Measurements from ENCODE around the gene PARP12.

The PARP12 gene

DNA sequence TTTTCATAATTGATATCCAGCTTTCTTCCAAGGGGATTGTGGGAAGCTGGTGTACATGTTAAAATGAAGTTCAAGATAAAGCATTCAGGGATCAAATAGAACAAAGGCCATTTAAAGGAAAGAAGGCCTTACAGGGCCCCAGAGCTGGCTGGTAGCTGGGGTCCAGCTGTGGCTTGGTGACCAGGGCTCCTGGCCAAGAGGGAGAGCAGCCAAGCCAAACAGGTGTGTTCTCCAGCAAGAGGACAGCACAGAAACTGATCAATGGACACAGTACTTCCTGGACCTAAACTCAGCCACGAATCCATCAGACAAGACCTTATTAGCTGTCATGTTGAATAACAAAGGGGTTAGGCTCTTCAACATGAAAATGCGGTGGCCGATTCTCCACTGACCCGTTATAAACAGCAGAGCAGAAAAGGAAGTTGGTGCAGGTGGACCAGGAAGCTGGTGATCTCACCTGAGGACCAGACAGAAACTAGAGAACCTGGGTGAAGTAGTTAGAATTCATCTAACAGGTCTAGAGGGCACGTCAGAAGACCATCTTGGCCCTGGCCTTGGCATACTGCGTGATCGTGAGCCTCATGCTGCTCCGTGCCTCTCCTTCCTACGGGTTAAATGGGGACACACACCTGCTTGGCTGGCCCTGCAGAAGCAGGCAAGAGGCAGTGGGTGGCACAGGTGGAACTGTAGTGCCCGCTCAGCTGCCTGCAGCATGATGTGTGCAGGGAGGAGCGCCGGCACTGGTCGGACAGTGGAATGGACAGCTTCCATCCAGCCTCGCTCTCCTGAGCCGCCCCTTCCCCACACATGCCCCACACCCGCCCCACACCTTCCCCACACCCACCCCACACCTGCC lies 53.8 kb downstream of the PARP12 start:
- no peak for DNase-seq

DNA sequence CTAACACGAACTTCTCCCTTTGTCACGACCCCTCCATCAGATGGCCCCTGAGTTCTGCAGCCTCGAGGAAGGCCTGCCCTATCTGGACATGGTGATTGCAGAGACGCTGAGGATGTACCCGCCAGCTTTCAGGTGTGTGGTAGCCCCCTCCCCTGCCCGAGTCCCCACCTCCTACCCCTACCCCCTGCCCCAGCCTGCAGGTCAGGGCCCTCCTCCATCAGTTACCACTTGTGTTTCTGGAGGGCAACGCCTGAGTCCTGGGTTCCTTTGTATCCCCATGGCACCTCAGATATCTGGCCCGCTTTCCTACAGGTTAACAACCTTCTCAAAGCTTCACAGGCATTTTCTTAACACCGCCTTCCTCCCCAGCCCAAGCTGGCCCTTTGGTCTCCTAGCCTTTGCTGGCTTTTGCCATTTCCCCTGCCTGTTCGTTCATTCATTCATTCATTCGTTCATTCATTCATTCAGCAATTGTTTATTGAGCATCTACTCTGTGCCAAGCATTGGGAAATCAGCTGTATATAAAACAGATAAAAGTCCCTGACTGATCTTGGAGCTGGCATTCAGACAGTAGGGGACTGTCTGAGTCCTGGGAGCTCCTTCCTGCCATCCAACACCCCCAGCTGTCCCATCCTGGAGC lies 55.6 kb downstream of the PARP12 start:
- no peak for DNase-seq

DNA sequence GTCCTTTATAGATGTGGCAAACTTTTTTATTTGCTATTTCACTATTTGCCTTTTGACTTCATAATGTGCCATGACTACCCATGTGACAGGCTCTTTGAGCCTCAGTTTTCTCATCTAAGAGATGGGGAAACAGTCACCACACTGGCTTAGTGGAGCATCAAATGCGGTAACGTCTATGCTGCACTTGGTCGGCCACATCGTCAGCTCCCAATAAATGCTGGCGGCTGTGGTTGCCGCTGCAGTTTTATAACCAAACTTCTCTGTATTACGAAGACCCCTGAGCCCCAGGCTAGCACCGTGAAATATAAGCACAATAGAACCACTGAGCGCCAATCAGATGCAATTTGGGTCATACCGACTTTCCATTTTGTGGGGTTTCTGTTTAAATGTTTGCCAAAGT lies 56.2 kb downstream of the PARP12 start:
- DNase-seq = no peak

DNA sequence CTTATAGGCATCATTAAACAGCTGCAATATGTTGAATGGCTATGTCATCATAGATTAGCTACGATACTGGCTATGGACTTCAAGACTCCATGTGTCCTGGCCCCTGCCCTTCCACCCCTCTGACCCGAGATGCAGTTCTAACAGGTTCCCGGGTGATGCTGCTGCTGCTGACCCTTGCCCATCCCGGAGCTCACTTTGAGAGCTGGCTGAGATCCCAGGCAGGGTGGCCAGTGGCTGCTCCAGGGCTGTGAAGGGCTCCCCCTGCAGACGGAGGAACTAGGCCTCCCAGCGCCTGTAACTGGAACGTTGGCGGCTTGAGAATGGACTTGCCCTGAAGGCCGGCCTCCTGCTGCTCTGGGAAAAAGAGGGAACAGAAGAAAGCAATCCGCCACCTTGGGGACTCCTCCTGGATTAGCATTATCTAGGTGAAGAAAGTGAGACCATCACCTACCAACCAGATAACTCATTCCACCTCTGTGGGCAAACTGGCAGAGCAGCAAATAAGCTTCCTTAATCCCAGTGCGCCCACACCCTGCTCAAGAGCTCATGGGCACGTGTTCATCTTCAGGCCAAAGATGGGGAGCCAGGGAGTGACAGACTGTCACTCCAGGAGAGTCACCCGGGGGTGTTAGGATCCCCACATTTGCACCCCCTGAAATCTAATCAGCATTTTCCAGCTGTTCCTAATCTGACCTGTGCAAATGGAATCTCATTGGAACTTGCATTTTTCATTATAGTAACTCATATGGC lies 56.8 kb downstream of the PARP12 start:
- no peak for DNase-seq

DNA sequence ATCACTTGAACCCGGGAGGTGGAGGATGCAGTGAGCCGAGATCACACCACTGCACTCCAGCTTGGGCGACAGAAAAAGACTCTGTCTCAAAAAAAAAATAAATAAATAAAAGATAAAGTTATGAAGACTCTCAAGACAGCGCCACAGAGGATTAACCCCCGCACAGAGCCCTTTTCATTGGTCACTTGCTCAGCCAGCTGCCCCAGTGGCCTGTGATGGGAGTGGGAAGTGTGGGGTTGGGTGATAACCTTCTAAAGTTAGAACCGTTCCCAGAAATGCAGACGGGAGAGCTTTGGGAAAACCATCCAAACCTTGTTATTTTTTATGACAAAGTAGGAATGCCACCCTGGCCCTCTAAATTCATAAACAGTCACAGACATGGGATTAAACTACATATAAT lies 57.4 kb downstream of the PARP12 start:
- no peak for DNase-seq

DNA sequence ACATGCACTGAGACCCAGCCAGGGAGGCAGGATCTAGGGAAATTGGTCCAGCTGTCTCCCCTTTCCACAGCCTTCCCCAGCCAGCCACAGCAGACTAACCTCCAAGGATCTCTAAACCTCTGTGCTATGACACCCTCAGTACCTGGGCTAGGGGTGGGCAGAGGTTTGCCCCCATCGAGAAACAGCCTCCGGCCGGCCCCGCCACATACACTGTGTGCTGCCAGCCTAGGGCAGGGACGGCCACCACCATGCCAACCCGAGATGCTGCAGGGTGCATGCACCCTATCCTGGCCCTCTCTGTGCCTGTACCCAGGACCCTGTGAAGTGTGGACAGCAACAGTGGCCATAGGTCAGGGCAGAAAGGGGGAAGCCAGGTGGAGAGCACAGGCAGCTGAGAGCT lies 58.1 kb downstream of the PARP12 start:
- DNase-seq = no peak

DNA sequence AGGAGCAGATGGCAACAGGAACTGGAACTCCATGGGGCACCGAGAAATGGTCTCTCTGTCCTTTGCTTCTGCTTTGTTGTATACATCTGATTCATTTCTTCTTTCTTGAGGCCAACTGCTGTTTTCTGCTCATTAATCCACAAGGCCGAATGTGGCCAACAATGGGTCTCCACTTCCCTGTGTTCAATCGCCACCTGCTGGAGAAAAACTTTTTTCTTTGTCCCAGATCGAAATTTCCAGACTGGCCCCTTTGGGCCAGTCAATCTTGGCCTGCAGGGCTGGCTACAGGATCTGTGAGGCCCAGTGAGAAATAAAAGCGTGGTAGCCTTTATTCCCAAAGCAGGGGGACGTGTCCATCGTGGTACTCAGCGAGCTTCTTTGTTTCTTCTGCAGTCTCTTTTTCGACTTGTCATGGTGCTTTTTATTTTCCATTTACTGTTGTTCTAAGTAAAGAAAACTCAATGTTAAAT lies 58.8 kb downstream of the PARP12 start:
- no peak for DNase-seq

DNA sequence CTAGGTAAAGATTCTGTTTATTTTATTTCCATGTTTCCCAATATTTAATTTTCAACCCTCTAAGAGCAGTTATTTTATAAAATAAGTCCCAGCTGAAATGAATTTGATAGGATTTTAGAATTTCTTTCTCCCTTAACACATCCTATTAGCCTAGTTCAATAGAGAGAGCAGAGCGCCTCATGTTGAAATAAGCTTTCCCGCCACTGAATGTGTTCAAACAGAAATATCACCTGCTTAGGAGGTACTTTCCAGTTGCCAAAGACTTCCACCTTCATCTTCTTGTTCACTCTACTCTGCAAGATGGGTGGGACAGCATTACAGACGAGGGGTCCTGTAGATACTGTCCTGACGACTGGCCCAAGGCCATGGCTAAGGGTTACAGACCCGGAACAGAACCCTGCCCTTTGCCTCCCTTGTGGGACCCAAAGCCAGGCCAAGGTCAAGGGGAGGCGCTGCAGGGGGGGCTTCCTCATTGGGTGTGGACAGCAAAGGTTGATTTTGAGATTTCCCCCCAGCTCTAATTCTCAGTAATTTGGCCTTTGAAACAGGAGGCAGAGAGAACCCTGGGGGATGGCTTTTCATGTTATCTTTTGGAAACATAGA lies 62.0 kb downstream of the PARP12 start:
- DNase-seq = no peak

DNA sequence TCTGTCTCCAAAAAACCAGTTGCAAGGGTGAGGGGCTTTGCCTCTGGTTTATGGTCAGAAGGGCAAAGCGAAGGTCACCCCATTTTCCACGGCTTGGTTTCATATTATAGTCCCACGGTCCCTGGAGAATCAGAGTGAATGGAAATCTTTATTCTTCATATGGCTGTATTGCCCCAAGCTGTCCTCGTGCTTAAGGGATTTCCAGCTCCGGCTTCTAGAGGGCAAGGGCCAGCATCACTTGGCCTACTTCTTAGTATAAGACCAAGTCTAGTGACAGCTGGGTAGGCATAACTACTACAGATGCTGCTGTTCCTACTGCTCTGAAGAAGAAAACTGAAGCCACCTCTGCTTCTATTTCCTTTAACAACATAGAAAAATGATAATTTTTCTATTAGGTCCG lies 63.2 kb downstream of the PARP12 start:
- no peak for DNase-seq

DNA sequence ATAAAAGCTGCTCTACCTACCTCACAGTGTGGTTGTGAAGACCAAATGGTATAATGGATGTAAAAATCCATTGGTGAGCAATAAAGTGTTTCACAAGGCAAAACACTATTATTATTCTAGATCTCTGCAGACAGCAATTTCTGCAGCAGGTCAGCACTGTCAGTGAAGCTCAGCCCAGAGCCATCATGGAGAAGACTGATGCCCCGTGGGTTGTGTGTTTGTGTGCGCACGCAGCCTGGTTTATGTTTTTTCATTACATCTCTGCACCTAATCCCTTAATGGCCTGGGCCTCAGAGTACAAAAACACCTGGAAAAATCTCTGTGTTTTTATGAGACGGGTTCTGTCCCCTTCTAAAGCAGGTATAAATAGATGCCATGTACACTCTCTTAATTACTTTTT lies 64.2 kb downstream of the PARP12 start:
- no peak for DNase-seq

DNA sequence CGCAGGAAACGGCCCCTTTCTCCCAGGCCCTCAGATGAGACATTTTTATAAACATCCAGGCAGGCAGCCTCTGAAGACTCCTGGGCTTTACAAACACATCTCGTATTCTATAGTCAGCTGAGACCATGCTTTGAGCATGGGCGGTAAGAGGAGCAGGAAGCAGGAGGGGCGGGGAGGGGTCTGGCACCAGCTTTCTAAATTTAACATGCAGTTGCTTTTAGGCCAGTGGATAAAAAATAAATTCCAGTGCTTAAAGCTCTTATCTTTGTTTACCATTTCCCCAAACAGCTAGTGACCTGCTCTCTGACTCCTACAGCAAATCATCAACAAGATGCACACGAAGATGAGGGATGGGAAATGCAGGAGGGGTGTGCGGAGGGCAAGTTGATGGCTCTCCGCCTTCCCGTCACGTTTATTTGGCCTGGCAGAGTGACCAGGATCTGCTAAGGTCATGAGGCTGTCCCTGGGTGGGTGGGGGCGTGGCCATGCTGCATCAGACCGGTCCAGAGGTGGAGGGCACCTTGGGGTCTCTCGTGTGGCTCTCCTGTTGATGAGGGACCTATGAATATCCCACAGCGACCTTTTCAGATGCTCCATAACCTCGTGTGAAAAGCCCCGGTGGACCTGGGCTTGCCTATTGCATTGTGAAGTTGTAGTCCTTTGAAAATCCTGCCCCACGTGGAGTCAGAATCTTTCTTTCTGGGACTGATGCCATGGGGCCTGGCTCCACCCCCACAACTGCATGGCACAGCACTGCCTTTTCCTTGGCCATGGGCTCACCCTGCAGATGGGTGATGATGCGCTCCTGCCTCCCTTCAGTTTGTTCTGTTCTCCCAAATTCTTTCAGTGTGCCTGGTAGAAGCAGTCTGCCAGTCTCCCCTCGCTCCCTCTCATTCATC lies 67.5 kb downstream of the PARP12 start:
- DNase-seq = no peak

DNA sequence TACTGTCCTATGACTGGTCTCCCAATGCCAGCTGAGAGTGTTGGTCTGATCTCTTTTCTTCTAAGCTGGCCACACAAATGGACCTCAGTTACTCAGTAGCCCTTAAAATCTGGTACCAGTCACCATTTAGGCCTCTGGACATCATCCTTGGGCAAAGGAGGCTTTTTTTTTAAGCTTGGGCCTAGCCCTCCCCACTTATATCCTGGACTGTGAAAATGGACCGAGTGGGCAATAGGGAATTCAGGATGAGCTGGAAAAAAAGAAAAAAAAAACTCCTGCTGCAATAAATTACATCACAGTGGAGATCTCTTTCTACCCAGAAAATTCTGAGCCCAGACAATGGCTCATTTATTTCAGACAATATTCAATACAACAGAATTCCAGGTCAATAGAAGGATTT lies 68.4 kb downstream of the PARP12 start:
- no peak for DNase-seq

DNA sequence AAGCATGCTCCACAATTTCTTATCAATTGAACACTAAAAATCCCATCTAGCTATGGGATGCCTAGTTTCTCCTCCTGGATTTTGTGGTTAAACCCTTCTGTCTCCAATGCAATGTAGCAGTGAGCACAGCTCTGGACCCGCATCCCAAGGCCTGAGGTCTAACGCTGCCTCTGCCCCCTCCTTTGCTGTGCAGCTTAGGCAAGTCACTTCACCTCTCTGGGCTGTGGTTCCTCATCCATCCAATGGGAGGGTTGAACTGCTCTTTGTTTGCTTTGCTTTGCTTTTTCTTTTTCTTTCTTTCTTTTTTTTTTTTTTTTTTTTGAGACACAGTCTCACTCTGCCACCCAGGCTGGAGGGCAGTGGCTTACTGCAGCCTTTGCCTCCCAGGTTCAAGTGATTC lies 69.2 kb downstream of the PARP12 start:
- no peak for DNase-seq

DNA sequence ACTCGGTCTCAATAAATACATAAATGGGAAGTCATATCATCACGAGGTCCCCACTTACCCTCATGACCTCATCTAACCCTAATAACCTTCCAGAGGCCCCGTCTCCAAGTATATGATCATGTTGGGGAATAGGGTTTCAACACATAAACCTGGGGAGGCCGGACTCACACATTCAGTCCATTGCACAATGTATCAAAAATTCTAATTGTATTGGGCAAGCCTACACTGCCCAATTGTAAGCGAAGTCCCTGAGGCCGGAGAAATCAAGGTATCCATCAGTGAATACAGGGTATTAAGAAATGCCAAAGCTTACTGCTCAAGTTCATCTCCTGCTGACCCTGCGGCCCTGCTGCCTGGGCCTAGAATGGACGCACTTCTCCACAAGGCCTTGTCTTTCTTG lies 69.6 kb downstream of the PARP12 start:
- DNase-seq = no peak

DNA sequence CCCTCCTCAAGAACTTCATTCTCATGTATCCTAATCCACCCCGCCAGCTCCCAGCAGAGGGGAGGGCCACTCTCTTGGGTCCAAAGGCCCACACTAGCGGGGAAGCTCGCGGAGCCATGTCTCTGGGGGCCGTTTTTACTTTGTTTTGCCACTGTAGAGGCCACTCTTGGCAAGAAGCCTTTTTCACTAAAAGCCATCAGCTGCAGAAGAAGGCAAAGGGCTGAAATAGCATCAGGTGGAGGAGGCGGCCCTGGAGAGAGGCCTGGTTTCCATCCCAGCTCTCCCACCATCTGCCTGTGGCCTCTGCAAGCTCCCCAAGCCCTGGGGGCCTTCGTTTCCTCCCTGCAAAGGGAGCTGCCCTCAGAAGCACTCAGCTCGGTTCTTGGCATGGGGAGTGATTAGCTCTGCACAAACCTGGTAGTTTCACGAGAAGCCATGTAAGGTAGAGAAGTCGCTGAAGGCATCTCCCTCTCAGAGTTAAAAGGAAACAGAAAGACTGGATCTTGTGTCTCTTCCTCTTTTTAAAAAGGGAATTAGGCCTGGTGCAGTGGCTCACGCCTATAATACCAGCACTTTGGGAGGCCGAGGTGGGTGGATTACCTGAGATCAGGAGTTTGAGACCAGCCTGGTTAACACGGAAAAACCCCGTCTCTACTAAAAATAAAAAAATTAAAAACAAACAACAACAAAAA lies 70.3 kb downstream of the PARP12 start:
- DNase-seq = no peak

DNA sequence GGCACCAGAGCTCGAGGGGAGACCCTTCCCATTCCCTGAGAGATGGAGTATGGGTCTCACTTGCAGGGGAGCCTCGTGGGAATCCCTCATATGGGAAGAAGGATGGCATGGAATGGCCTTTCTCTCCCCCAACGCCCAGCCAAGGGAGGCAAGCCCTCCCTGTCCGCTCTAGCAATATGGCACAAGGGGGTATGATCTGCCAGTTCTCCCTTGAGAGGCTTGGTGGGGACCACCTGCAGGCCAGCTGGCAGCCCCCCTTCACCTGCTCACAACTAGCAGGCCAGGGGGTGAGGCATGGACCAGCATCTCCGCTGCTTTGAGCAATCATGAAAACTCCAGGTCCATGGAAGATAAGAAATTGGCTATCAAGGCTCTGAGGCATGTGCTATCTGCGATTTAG lies 70.8 kb downstream of the PARP12 start:
- DNase-seq = no peak

DNA sequence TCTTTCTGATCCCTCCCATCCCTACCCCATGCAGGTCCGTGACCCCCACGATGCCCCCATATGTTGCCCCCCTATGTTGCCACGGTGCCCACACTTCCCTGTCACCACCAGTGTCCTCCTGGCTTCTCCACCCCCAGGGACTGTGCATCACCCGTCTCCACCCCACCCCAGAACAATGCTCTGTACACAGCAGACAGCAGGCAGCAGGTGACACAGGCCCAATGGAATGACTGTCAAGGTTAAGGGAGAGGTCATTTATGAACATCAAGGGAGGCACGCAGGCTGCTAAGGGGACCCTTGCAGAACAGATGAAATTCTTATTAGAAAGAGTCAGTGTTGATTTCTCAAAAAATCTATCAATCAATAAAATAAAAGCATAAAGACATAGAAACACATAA lies 71.5 kb downstream of the PARP12 start:
- no peak for DNase-seq

DNA sequence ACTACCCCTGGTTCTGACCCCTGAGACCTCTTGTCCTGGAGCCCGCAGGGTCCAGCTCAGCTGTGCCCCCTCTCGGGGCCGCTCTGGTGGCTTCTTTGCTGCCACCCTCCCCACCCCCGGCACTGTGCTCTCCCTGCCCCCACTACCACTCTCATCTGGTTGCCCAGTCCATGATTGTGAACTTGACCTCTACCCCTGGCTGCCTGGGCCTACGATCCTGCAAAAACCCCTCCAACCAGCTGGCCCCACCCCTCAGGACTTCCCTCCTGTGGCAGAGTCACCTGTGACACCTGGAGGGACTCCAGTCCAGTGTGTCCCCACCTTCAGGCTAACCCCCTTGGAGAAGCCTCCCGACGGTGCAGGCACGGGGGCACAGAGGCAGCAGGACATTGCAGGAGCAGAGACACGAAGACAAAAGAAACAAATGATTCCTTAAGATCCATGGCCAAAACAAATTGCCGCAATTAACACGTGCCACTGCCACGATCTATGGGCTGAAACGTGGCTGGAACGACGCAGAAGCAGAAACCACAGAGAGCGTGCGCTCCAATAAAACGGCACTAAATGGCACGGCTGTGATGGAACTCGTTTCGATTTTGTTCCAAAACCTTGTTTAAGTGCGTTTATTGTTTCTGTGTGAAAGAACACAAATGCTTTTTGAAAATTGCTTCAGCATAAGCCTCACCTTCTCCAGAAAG lies 72.0 kb downstream of the PARP12 start:
- DNase-seq = no peak

DNA sequence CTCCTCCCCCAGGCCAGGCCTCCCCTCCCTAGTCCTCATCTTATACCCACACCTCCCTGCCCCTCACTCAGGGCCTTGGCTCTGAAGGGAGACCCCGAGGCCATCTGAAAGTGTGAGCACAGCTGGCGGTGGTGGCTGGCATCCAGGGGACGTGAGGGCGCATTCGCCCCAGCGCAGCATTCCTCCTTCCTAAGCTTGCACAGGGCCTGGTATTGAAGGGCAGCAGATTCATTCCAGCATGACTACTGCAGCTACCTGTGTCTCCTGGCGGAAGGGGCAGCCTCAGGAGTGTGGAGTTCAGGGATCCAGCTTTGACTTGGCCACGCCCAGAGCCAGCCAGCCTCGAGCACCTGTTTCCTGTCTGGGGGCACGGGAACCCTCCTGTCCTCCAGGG lies 72.6 kb downstream of the PARP12 start:
- DNase-seq = no peak

DNA sequence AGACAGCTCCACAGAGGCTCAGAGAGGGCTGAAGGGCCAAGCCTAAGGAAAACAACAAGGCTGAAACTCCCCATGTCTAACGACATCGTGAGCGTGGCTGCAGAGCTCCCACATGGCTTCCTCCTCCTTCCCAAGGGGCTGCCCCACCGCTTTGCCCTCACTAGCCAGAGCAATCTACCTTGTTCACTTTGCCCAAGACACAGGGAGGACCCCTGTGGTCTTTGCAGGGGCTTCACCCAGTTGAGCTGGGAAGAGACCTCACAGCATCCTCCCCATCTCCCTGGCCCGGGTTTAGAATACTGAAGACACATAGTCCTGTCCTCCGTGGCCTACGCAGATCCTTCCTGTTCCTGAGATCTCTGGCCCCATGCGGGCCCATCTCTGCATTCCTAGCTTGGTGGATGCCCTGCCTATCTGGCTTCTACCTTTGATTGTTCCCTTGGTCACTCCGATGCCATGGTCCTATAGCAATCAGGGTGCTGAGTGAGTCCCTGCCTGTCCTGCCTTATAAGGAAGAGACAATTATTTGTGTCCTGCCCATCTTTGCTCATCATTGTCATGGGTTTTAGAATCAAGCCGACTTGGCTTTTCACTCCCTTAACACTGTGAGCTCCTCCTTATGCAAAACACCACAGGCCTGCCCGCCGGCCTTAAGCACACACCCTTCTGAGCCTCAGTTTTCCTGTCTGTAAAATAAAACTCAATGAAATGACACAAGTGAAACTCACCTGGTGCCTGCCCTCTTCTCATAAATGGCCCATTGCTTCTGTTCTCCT lies 73.2 kb downstream of the PARP12 start:
- DNase-seq = no peak
